GM21381 (cell line): ENCODE data around the gene ARPC5L.

Source experiments
- ATAC-seq: cut with Tn5 transposase; IDR thresholded peaks from one replicate; pipeline ENCODE4 v1.9.1; 2021; ENCODE audit warnings: mild to moderate bottlenecking, moderate library complexity; ENCODE audit not compliant: unreplicated experiment

ARPC5L gene

GRCh38 chr9:124863371-124863871 lies 1.5 kb downstream of the ARPC5L start:
- ATAC-seq, result no peak

GRCh38 chr9:124868511-124869465 lies 6.9 kb downstream of the ARPC5L start:
- ATAC-seq, result peak; percentile 65

DNA sequence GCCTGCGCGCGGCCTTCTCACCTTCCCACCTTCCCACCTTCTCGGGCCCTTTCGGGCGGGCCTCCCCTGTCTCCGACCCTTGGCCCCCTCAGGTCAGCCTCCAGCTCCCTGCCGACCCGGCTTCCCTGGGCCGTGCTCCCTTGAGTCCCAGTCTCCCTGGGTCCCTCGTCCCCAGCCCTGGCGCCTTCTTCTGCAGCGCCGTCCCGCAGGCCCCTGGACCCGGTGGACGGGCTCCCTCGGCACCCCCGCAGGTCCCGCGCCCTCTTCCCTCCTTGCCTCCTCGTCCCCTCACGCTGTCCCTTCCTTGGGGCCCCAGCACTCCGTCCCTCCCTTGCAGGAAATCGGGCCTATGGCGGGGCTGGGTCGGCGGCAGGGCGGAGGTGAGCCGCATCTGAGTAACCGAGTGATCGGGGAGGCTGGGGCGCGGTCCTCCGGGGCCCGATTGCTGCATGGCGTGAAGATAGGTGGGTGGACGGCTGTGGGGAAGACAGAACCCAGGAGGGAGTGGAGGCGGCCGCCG lies 7.6 kb downstream of the ARPC5L start:
- peak; percentile 4 for ATAC-seq

GRCh38 chr9:124869986-124870560 lies 8.1 kb downstream of the ARPC5L start:
- ATAC-seq, result peak; percentile 35

DNA sequence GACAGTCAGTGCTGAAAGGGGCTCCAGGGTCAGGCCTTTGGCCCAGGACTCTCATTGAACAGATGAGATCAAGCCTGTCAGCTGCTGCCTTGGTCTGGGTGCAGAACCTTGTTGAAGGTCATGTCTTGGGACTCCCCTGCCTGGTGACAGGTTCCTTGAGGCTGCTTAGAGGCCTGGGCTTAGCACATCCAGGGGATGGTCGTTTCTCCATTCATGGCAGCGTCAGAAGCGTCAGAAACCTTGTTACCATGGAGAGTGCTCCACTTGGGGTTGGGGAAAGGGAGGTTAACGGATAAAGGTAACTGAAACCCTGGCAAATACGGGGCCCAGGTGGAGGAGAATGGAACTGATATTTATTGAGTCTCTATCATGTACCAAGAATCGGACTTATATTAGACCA lies 8.8 kb downstream of the ARPC5L start:
- ATAC-seq, result no peak

DNA sequence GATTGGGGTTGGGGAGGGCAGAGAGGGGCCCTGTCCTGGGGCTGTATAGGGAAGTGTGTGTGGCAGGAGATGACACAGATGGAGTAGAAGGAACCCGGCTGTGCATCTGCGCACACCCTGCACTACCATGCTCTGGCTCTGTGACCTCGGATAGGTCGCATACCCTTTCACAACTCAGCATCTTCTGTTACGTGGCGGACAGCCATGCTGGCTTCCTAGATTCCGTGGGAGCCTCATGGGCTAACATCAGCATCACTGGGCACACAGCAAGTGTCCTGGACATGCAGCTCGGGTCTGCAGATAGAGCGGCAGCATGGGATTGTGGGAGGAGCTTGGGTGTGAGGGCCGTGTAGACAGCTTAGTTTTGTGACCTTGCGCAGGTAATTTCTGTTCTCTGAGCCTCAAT lies 9.2 kb downstream of the ARPC5L start:
- ATAC-seq, result no peak

GRCh38 chr9:124873664-124874063 lies 11.7 kb downstream of the ARPC5L start:
- ATAC-seq, result no peak

- no peak for ATAC-seq
These were observed 13.6 kb downstream of the ARPC5L start for GRCh38 chr9:124875501-124875900.

DNA sequence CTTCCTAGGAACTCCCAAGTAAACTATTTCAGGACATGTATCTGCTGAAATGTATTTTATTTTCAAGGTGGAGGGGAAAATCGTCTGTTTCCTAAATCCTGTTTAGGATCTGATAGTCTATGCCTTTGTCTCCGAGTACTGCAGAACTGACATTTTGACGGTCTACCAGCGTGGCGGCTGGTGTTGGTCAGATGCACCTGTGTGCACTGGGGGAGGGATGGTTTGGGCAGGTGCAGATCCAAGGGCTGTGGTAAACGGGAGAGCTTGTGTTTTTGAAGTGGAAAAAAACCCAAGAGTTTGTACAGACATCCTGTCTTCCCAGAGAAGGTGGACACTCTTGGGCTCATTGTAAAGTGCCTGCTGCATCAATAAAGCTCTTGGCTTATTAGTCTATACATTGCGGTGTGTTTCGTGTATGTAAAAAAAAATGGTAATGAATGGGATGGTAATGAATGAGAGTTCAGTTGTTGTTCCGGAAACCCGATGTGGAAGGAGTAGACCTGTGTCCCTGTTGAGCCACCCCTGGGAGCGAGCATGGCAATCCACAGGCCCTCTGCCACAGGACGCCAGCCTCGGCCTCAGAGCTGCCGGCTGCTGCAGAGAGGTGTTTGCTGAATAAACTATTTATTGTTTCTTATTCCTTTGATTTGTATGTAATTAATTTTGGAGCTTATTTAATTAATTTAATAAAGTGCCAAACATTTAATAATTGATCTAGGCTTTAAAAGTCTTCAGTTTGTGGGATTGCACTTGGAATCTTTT lies 15.3 kb downstream of the ARPC5L start:
- no peak for ATAC-seq

DNA sequence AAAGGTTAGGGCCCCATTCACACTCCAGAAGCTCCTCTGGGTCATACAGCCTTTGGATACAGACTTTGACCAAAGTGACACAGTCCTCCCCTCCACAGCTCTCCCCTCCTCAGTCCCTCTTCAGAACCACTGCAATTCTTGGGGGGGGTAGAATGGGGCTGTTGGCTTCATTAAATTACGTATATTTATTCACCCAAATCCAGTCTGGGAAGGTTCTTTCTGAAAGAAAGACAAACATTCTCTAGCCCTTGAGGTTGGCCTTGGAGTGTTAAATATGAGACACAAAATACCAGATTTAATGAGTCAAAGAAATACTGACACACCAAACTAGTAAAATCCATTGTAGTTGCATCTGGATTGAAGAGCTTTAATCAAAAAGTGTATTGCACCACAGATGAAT lies 16.1 kb downstream of the ARPC5L start:
- no peak for ATAC-seq

GRCh38 chr9:124878518-124878917 lies 16.6 kb downstream of the ARPC5L start:
- ATAC-seq, result no peak

DNA sequence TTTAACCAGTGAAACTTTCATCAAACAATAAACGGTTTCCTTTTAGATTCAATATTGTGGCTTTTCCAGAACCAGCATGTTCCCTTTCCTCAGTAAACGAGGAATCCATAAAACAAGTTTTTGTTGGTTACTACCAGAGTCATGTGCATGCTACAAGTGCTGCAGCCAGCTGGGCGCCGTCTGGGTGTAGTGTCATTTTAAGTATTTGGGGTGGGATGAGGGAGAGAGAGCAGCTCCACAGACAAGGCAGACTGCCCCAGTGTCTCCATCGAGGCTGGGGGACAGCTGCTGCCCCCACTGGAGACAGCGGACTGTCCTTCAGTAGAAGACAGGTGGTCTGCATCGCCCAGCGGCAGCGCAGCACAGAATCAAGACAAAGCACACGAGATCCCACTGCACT lies 17.3 kb downstream of the ARPC5L start:
- no peak for ATAC-seq

DNA sequence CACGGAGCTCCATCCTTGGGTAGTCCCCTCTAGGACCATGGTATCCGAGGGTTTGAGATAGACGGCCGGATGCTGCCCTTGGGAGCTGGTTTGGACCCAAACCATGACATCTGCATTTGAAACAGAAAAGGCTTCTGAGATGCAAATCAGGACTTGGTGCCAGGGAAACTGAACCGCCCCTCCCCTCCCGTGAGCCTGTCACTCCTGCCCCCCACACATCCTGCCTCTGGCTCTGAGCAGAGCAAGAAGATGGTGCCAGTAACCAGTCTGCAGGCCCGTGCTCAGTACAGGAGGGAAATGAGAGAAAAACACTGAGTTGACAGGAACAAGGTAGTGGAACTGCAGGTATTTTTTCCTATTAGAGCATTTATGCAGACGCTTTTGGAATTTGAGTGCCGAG lies 18.6 kb downstream of the ARPC5L start:
- ATAC-seq, result no peak

DNA sequence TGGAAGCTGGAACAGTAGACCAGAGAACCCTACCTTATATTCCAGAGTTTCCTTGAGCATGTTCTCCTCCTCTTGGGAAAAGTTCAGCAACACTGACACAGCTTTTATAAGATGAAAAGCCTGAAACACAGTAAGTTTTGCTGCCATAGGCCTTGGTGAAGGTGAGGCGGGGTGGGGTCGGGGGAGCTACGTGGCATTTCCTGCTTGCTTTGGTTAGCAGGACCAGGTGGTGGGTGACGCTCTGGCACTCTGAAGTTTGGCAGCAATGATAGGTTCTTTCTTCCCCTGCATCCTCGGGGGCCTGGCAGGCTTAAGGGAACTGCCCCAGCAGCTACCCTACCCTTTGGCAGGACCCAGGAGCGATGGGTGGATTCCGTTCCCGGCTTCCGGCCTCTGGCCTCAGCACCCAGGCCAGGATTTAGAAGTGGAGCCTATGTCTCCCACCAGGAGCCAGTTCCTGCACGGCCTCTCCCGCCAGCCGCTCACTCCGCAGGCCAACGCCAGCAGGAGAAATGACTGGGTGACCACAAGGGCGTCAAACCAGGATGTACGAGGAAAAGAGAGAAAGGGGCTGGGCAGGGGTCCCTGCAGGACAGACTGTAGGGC lies 19.3 kb downstream of the ARPC5L start:
- no peak for ATAC-seq

DNA sequence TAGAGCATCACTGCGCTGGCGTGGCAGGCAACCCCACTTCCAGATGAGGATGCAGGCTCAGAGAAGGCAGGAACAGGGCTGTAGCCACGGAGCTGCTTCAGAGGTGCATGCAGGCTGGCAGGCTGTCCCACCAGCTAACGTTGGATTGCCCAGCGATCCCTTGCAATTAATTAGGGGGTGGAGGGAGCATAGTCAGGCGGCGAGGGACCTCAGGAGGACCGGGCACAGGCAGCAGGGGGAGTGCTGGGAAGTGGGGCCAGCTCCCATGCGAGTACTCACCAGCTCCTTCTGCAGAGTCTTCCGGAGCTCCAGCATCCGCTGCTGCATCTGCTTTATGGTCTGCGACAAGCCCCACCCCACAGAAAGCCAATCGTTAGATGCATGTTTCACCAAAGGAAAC lies 20.3 kb downstream of the ARPC5L start:
- ATAC-seq, result no peak

GRCh38 chr9:124884376-124884775 lies 22.4 kb downstream of the ARPC5L start:
- no peak for ATAC-seq

DNA sequence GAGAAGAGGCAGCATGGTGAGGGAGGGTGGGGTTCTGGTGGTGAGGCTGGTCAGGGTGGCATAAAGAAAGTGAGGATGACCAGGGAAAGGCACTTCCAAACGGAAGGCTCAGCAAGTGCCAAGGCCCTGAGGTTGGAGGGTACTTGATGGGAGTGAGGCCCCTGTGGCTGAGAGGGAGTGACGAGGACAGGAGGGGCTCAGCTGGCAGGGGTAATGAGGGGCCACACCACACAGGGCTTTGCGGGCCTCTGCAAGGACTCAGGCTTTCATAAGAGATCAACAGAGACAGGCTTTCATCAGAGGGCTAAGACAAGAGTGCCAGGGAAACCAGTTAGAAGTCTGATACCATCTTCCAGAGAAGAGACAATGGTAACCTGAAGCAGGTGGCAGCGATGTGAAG lies 23.6 kb downstream of the ARPC5L start:
- ATAC-seq, result no peak

DNA sequence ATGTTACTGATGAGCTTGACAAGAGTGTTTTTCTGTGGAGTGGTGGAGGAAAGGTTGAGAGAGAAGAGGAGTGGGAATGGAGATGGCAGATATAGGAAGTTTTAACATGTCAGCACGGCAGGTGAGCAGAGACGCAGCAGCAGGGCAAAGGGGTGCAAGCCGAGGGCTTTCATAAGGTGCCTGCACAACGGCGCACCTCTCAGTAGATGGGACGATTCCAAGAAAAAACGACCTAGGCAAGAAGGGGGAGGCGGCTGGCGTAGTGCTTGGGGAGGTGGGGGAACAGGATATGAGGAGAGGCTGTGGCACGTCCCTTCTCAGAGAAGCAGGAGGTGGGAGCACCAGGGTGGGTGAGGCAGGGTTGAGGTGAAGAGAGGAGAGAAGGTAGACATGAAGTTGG lies 24.5 kb downstream of the ARPC5L start:
- ATAC-seq, result no peak

GRCh38 chr9:124886866-124887492 lies 25.0 kb downstream of the ARPC5L start:
- ATAC-seq, result no peak

DNA sequence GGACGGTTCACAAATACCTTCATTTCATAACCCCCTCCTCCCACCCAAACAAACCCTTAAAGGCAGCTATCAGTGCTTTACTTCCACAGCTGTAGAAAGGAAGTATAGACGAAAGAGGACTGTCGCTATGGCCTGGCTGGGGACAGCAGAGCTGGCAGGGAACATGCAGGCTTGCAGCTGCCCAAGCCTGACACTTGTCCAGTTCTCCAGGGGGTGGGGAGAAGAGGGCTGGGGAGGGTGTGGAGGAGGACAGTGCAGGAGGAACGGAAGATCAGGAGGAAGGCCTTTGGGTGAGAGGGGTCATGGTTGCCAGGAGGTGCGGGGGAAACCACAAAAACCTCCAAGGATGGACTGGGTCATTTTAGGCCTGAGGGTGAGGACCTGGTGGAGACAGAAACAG lies 25.9 kb downstream of the ARPC5L start:
- ATAC-seq, result no peak
